OCI-M1 (cell line): Measurements from ENCODE around the gene UBALD1.
A peak's percentile ranks its signal among the peaks of the same experiment; 100 is the strongest.

Experiments used
- DNase-seq: peaks from one replicate; lab custom pipeline; 2025; lab: John Stamatoyannopoulos, UW

Gene UBALD1

GRCh38 chr16:4646773-4647643 is 32.3 kb upstream of the UBALD1 start:
- DNase-seq, result no peak

GRCh38 chr16:4641895-4642294 is 27.2 kb upstream of the UBALD1 start:
- DNase-seq, result no peak

- no peak for DNase-seq
Measured at GRCh38 chr16:4641306-4641687, 26.6 kb upstream of the UBALD1 start.

- DNase-seq, result no peak
Measured at GRCh38 chr16:4640572-4641305, 26.1 kb upstream of the UBALD1 start.

GRCh38 chr16:4639899-4640509 is 25.3 kb upstream of the UBALD1 start:
- no peak for DNase-seq

GRCh38 chr16:4637501-4638166 is 22.9 kb upstream of the UBALD1 start:
- DNase-seq, result no peak

GRCh38 chr16:4636196-4636595 is 21.5 kb upstream of the UBALD1 start:
- DNase-seq, result no peak

GRCh38 chr16:4634768-4635167 is 20.1 kb upstream of the UBALD1 start:
- DNase-seq, result no peak

GRCh38 chr16:4633910-4634635 is 19.4 kb upstream of the UBALD1 start:
- no peak for DNase-seq

- DNase-seq, result no peak
Measured at GRCh38 chr16:4631444-4631843, 16.8 kb upstream of the UBALD1 start.

GRCh38 chr16:4628283-4628682 is 13.6 kb upstream of the UBALD1 start:
- DNase-seq, result no peak

GRCh38 chr16:4626396-4626795 is 11.7 kb upstream of the UBALD1 start:
- DNase-seq, result no peak

GRCh38 chr16:4625560-4626159 is 11.0 kb upstream of the UBALD1 start:
- DNase-seq, result no peak

- peak; percentile 83 for DNase-seq
Measured at GRCh38 chr16:4624827-4625559, 10.3 kb upstream of the UBALD1 start.

- DNase-seq, result peak; percentile 97
Measured at GRCh38 chr16:4624015-4624826, 9.5 kb upstream of the UBALD1 start, which contains the start of gene MGRN1. TSS of gene MGRN1 (plus strand) at chr16:4624826. CDS start at chr16:4624961, 135 bp downstream.

GRCh38 chr16:4623593-4623992 is 8.9 kb upstream of the UBALD1 start:
- peak; percentile 19 for DNase-seq

- no peak for DNase-seq
Measured at GRCh38 chr16:4618645-4619418, 4.1 kb upstream of the UBALD1 start.

GRCh38 chr16:4617880-4618279 is 3.2 kb upstream of the UBALD1 start:
- DNase-seq, result no peak
